HG03439 (cell line): ENCODE results near the gene RPS19.
"Not testable (repeated sequence)": the region's sequence is repeated elsewhere in the genome, so short reads cannot be mapped to it uniquely, and the experiment has no call there.

Experiments used
- ATAC-seq: cut with Tn5 transposase; IDR thresholded peaks from one replicate; pipeline ENCODE4 v1.9.1; 2021; ENCODE audit warnings: mild to moderate bottlenecking, moderate library complexity; ENCODE audit not compliant: unreplicated experiment

The RPS19 gene

DNA sequence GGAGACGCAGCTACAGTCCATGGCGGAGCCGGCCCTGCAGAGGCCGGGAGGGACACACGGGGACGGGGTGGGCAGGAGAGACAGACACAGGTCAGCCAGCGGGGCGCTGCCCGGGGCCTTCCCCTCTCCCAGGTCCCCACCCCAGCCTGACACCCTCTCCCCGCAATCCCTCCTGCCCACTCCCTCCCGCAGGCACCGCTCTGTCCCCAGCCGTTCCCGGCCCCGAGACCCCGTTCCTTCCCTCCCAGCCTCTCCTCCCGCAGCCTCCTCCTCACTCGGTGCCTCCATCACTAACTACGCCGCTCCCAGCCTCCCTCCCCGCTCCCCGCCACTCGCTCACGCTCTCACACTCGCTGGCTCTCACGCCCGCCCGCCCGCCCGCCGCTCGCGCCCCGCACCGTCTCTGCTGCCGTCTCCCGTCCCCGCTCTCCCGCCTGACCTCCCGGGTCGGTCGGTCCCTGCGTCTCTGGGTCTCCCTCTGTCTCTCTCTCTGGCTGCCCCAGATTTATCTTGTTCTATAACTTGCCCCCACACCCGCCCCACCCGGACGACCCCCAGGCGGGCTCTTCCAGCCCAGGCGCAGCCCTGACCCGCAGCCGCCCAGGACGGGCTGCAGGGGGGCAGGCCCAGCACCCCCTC, 53.0 kb downstream of the RPS19 start:
- ATAC-seq = no peak

GRCh38 chr19:41913538-41914423, 53.7 kb downstream of the RPS19 start:
- ATAC-seq = no peak

- ATAC-seq = not testable (repeated sequence)
Measured at GRCh38 chr19:41914424-41914834, 54.4 kb downstream of the RPS19 start.

DNA sequence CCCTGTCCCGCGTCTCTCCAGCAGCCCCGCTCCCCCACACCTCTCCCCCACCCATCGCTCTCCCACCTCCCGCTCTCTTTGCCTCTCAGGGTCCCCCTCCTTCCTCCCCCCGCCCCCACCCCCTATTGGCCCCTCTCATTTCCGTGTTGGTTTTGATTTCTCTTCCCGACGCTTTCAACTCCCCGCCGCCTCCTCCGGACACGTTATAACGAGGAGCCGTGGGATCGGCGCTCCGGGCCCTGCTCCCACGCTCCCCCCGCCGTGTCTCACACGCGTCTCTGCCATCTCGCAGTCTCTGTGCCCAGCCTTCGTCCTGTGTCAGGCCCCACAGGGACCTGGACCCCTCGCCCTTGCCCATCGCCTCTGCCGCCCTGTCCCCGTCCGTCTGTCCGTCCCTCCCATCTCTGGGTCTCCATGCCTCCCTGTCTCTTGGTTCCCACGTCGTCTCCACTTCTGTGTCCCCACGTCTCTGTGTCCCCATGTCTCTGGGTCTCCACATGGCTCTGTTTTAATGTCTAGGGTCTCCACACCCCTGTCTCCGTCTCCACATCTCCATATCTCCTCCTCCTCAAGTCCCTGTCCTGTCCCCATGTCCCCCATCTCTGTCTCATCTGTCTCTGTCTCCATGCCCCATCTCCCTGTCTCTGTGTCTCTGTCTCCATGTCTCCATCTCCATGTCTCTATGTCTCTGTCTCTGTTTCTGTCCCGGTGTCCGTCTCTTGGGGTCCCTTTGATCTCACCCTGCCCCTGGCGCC, 55.1 kb downstream of the RPS19 start:
- ATAC-seq = no peak

GRCh38 chr19:41915776-41916414, 55.8 kb downstream of the RPS19 start:
- no peak for ATAC-seq

GRCh38 chr19:41917676-41918075, 57.6 kb downstream of the RPS19 start:
- ATAC-seq = no peak

DNA sequence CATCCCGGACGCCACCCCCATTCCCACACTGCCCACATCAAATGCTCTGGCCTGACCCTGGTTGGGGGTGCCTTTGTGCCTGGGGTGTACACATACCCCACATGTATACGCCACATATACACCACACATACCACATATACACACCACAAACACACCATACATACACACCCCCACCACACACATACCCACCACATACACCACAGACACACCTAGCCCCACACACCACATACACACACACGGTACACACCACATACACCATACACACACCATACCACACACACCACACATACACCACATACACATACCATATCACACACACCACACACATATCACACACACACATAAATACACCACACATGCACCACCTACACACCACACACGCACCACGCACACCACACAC, 58.0 kb downstream of the RPS19 start:
- ATAC-seq = no peak

DNA sequence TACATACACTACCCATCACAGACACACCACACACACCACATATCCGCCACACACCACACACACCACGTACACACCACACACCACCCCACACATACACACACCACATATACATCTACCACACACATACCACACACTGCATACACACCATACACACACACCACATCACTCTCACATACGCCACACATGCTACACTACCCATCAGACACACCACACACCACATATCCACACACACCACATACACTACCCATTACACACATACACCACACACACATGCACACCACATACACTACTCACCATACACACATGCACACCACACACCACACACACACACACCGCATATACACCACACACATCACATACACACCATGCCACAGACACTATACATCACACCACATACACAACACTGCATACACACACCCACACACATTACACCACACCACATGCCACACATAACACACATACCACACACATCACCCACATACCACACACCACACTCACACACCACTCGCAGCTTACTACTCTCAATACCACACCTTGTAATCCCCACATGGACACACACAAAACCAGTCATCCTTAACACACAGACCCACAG, 58.7 kb downstream of the RPS19 start:
- ATAC-seq = no peak

- ATAC-seq = no peak
Measured at GRCh38 chr19:41919948-41920712, 60.1 kb downstream of the RPS19 start.

DNA sequence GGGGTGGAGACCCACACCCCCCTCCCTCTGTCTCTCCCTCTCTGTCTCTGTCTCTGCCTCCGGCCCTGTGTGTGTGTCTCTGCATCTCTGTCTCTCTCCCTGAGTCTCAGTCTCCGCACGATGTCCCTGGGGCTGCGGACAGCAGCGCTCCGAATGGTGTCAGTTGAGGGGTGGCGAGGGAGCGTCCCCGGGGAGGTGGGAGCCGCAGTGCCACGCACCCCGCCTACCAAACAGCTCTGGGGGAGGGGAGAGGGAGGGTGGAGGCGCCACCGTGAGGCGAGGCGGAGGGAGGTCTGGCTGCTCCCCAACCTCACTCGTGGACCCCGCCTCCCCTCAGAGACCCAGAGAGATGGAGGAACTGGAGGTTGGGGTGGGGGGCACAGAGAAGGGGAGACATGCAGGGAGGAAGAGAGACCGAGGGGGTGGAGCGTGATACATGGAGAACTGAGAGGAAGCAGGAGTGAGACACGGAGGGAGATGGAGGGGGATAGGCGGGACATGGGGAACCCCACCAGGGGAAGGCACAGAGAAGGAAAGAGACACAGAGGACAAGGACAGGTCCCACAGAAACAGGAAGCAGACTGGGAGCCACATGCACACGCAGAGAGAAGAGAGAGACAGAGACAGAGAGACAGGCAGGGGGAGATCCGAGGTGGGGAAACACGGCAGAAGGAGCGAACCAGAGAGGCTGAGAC, 61.0 kb downstream of the RPS19 start:
- no peak for ATAC-seq

GRCh38 chr19:41921577-41922576, 61.8 kb downstream of the RPS19 start:
- no peak for ATAC-seq
